ENCODE data around the gene AJAP1.

The AJAP1 gene

GRCh38 chr1:4730078-4730477 lies 75.7 kb downstream of the AJAP1 start:
- no peak for DNase-seq (ENCODE audit: extremely low spot score)
- ChIA-PET POLR2A (no interaction called here), CTCF (no interaction called here)
- TF ChIP-seq CTCF (IDR thresholded peaks at IDR 0.05; ENCODE audit: control extremely low read depth, extremely low read depth, low read depth, missing control alignments): no peak

- DNase-seq (ENCODE audit: extremely low spot score): no peak
- ChIA-PET CTCF (no interaction called here), POLR2A (no interaction called here)
- no peak for TF ChIP-seq CTCF (IDR thresholded peaks at IDR 0.05; ENCODE audit: control extremely low read depth, extremely low read depth, low read depth, missing control alignments)
These were observed 79.2 kb downstream of the AJAP1 start for GRCh38 chr1:4733446-4734177.

DNA sequence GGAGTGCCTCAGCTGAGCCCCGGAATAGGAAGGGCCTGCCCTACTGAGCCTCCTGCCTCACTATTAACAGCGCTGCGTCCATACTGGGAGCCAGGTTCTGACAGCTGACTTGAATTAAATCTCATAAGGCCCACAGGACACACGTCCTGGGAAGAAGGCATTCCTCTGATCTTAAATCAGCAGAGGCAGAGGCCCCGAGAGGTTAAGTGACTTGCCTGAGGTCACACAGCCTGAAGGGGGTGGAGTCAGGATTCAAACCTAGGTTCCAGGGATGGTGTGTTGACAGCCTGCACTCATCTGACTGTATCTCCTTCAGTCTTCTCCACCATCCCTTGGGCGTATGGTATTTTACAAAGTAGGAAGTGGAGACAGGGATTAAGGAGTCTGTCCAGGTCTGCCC lies 79.8 kb downstream of the AJAP1 start:
- ChIA-PET POLR2A (no interaction called here), CTCF (no interaction called here)
- no peak for DNase-seq (ENCODE audit: extremely low spot score)
- TF ChIP-seq CTCF (IDR thresholded peaks at IDR 0.05; ENCODE audit: control extremely low read depth, extremely low read depth, low read depth, missing control alignments): no peak

DNA sequence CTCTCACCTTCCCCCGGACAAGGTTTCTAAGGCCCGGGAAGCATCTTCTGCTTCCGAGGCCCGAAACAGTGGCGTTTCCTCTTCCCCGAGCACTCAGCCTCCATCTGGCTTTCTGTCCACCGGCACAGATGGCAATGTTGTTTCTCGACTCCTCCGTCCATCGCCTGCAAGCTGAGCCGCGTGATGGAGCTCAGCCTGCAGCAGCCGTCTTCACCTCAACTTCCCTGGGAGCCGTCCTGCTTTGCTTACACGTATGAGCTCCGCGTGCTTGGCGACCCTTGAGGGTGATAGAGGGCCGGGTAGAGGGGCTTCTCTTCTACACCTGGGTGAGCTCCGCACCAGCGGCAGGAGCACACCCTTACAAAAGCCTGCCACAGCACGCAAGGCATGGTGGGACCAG lies 80.4 kb downstream of the AJAP1 start:
- TF ChIP-seq CTCF (IDR thresholded peaks at IDR 0.05; ENCODE audit: control extremely low read depth, extremely low read depth, low read depth, missing control alignments): no peak
- ChIA-PET CTCF (no interaction called here), POLR2A (no interaction called here)
- DNase-seq (ENCODE audit: extremely low spot score): no peak

DNA sequence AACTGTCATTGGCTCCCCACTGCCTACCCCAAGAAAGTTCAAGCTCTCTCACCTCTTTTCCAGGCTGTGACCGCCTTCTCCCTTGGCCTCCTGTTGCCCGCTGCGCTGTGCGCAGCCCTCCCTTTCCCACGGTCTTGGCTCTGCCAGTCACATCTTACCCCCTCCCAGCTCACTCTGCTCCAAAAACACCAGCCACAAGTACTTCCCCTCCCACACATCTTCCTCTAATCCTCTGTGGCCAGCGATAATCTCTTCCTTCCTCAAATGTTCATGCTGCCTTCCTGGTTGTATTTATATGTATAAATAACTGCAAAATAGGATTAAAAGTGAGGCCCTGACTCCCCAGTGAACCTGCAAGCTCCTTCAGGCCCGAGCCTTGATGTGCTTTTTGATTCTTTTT lies 81.8 kb downstream of the AJAP1 start:
- ChIA-PET POLR2A (no interaction called here), CTCF (interaction anchor here (1.2 kb wide), 1 partner anchor 13 kb away, joined by 3 read pairs; no protein-coding TSS in a partner anchor)
- DNase-seq (ENCODE audit: extremely low spot score): no peak
- TF ChIP-seq CTCF (IDR thresholded peaks at IDR 0.05; ENCODE audit: control extremely low read depth, extremely low read depth, low read depth, missing control alignments): no peak

DNA sequence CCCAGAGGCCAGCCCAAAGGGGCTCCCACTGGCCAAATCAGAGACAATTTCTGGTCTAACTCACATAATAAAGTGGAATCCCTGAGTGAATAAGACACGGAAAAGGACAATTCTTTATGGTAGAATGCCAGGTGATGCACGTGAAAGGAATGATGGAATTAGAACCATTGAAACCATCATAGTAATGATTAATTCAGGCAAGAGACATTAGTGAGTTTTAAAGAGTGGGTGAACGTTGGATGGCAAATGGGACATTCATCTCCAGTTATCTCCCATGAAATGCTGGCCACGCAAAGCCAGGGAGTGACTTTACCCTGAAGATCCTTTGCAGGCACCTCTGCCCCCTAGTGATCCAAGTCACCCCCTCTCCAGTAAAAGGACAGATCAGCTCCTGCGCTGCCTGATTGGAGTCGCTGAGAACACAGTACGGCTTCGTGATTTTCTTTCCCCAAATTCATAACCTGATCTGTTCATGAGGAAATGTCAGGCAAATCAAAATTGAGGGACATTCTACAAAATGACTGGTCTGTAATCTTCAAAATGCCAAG lies 87.5 kb downstream of the AJAP1 start:
- ChIA-PET POLR2A (no interaction called here), CTCF (no interaction called here)
- DNase-seq (ENCODE audit: extremely low spot score): no peak
- TF ChIP-seq CTCF (IDR thresholded peaks at IDR 0.05; ENCODE audit: control extremely low read depth, extremely low read depth, low read depth, missing control alignments): no peak

All from GM10248 (cell line).